Liver (tissue), 9 donors: ENCODE results near the gene RSPRY1. TPM values are rescaled to one million over a fixed set of nuclear protein-coding genes. Genes with fewer than 3 reads are reported as not detected.

ENCODE experiments used
- DNase-seq: peaks from one replicate; pipeline ENCODE4 v3.0.0-alpha.2; 2017; ENCODE audit warnings: low spot score
- H3K27ac ChIP-seq, 2 donors: one replicate each; pipeline ENCODE4 v1.7.0; 2013; ENCODE audit warnings: inconsistent platforms in 2 of 2, low read length in 2 of 2, control low read depth in 1 of 2, low read depth in 1 of 2, mild to moderate bottlenecking in 1 of 2
- H3K27me3 ChIP-seq, 4 donors: one replicate each; pipeline versions ENCODE4 v1.6.1 to v1.7.0; 2013; ENCODE audit warnings: low read length in 3 of 4, inconsistent platforms in 1 of 4, mild to moderate bottlenecking in 1 of 4, moderate library complexity in 1 of 4; ENCODE audit not compliant: control insufficient read depth in 4 of 4, insufficient read depth in 4 of 4
- H3K36me3 ChIP-seq, 4 donors: one replicate each; pipeline versions ENCODE4 v1.6.1 to v1.7.0; 2013; ENCODE audit warnings: low read length in 3 of 4, mild to moderate bottlenecking in 3 of 4, low read depth in 1 of 4, moderate library complexity in 1 of 4; ENCODE audit not compliant: control insufficient read depth in 4 of 4, insufficient read depth in 3 of 4
- H3K4me1 ChIP-seq, 4 donors: one replicate each; pipeline versions ENCODE4 v1.6.1 to v1.7.0; 2013; ENCODE audit warnings: low read length in 3 of 4, mild to moderate bottlenecking in 3 of 4, moderate library complexity in 1 of 4; ENCODE audit not compliant: control insufficient read depth in 4 of 4, insufficient read depth in 4 of 4
- H3K4me3 ChIP-seq, 3 donors: one replicate each; pipeline versions ENCODE4 v1.6.1 to v1.7.0; 2013; ENCODE audit warnings: low read length in 3 of 3, control low read depth in 1 of 3, low read depth in 1 of 3, mild to moderate bottlenecking in 1 of 3
- H3K9ac ChIP-seq, 2 donors: one replicate each; pipeline ENCODE4 v1.7.0; 2013; ENCODE audit warnings: low read length in 2 of 2, mild to moderate bottlenecking in 2 of 2, moderate library complexity in 2 of 2, control low read depth in 1 of 2, low read depth in 1 of 2
- H3K9me3 ChIP-seq, 4 donors: one replicate each; pipeline versions ENCODE4 v1.6.1 to v1.7.0; 2013; ENCODE audit warnings: low read length in 3 of 4; ENCODE audit not compliant: control insufficient read depth in 4 of 4
- EGR1 ChIP-seq, 2 donors: IDR thresholded peaks; 2 replicates each; pipeline ENCODE4 v1.6.1; 2016 to 2018; ENCODE audit warnings: antibody characterized with exemption in 2 of 2, low read depth in 2 of 2
- FOXA1 ChIP-seq: IDR thresholded peaks from 2 replicates; pipeline ENCODE4 v1.6.1; 2016; ENCODE audit warnings: antibody characterized with exemption
- FOXA2 ChIP-seq: IDR thresholded peaks from 2 replicates; pipeline ENCODE4 v1.6.1; 2016; ENCODE audit warnings: antibody characterized with exemption
- GABPA ChIP-seq, 2 donors: IDR thresholded peaks in 1 of 2; conservative IDR thresholded peaks in 1 of 2; 2 replicates each; pipeline ENCODE4 v1.6.1; 2016; ENCODE audit warnings: antibody characterized with exemption in 2 of 2, mild to moderate bottlenecking in 1 of 2, moderate library complexity in 1 of 2
- HNF4A ChIP-seq, 2 donors: conservative IDR thresholded peaks; 2 replicates each; pipeline ENCODE4 v1.6.1; 2016; ENCODE audit warnings: antibody characterized with exemption in 2 of 2, mild to moderate bottlenecking in 2 of 2
- HNF4G ChIP-seq: IDR thresholded peaks from 2 replicates; pipeline ENCODE4 v1.6.1; 2016; ENCODE audit warnings: antibody characterized with exemption
- JUND ChIP-seq, 2 donors: IDR thresholded peaks; 2 replicates each; pipeline ENCODE4 v1.6.1; 2016; ENCODE audit warnings: antibody characterized with exemption in 2 of 2
- NR2F2 ChIP-seq: IDR thresholded peaks from 2 replicates; pipeline ENCODE4 v1.6.1; 2016; ENCODE audit warnings: antibody characterized with exemption
- RAD21 ChIP-seq, 2 donors: IDR thresholded peaks; 2 replicates each; pipeline ENCODE4 v1.6.1; 2016; ENCODE audit warnings: antibody characterized with exemption in 2 of 2, mild to moderate bottlenecking in 2 of 2
- RXRA ChIP-seq, 2 donors: IDR thresholded peaks; 2 replicates each; pipeline ENCODE4 v1.6.1; 2017 to 2018; ENCODE audit warnings: antibody characterized with exemption in 2 of 2, mild to moderate bottlenecking in 1 of 2
- TAF1 ChIP-seq: conservative IDR thresholded peaks from 2 replicates; pipeline ENCODE4 v1.6.1; 2016; ENCODE audit warnings: antibody characterized with exemption, mild to moderate bottlenecking
- YY1 ChIP-seq: IDR thresholded peaks from 2 replicates; pipeline ENCODE4 v1.6.1; 2016; ENCODE audit warnings: antibody characterized with exemption, mild to moderate bottlenecking
- WGBS: extraction: QIAGEN DNeasy Blood & Tissue Kit; methylation state at CpG from one replicate; pipeline ENCODE4 v1.1.7; 2013; 5-methylcytosine and 5-hydroxymethylcytosine counted together
- polyA plus RNA-seq, 2 donors: library from polyadenylated mRNA; stranded (reverse) in 1 of 2; unstranded in 1 of 2; fragments of 200-250 nt in 1 of 2; fragments of >200 nt in 1 of 2; fragmentation: Nextera tagmentation in 1 of 2; extraction: Ambion mirVana in 1 of 2; gene quantifications; one replicate each; pipeline versions ENCODE4 v1.2.1 to v1.2.3, GENCODE V29; 2013 to 2015
- total RNA-seq, 2 donors: library from RNA; depleted of rRNA; stranded (reverse); fragments of >200 nt; gene quantifications; one replicate each; pipeline ENCODE4 v1.2.3, GENCODE V29; 2014
- TF ChIP-seq, protein P1 (sequence below): IDR thresholded peaks from 2 replicates; pipeline ENCODE4 v1.6.1; 2016; ENCODE audit warnings: antibody characterized with exemption, mild to moderate bottlenecking
- TF ChIP-seq, protein P2 (sequence below): IDR thresholded peaks from 2 replicates; pipeline ENCODE4 v1.6.1; 2016; ENCODE audit warnings: antibody characterized with exemption
- TF ChIP-seq, protein P3 (sequence below): fragments of 150-350 bp; IDR thresholded peaks from 2 replicates; pipeline ENCODE4 v1.5.1; 2017; ENCODE audit warnings: improper control_type of control experiment, low read depth, low read length; ENCODE audit not compliant: missing input control
- TF ChIP-seq, protein P4 (sequence below): IDR thresholded peaks from 2 replicates; pipeline ENCODE4 v1.6.1; 2016; ENCODE audit warnings: antibody characterized with exemption
- TF ChIP-seq, protein P5 (sequence below): IDR thresholded peaks from 2 replicates; pipeline ENCODE4 v1.6.1; 2016; ENCODE audit warnings: antibody characterized with exemption
- donor health status: healthy.
- donor health status: healthy.
- donor health status: healthy.
- donor health status: healthy.
- donor health status: healthy.

Gene RSPRY1
- total and polyA plus RNA-seq, 4 donors = 10.9 to 27.6 (median 20.2) TPM

DNA sequence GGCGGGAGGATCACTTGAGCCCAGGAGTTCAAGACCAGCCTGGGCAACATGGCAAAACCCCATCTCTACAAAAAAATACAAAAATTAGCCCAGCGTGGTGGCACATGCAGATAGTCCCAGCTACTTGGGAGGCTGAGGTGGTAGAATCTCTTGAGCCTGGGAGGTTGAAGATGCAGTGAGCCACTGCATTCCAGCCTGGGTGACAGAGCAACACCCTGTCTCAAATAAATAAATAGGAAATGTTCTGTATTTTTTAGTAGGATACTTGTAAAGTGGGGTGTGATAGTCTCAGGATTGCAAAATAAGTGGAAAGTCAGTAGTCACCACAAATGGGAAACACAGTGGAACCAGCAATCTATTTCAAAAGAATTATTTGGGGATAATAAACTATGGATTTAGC lies 4.0 kb downstream of the RSPRY1 start:
- Histone ChIP-seq H3K4me1 (peaks cover 9 to 38% (median 14%) of the 10 kb centered on the region in 4 donors), H3K27ac (no peak overlapping the region)
- over 99% methylated on average over 2 of the region's 2 CpGs for WGBS

DNA sequence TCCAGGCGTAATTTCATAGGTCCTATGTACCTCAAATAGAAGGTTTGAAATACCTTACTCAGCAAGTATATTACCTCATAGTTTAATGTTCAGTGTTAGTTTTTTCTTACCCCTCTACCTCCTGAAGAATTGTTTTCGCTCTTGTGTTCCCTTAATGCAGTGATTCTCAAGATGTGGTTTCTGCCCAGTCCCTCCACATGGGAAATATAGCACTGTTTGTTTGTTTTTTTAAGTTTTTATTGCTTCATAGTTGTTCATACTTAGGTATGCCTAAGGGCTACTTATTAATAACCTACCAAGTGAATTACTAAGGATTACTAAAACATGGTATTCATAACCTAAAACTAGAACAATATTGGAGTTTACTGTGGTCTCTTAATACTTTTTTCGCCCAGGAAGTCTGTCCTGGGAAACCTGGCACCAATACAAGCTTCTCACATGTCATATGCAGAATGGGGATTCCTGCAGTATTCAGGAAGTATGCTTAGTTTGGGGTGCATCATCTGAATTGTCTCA lies 5.0 kb downstream of the RSPRY1 start:
- H3K36me3 ChIP-seq = no peaks in the 10 kb centered on the region
- H3K9me3 ChIP-seq = no peaks in the 10 kb centered on the region
- no peak overlapping the region for H3K9ac ChIP-seq
- H3K4me3 ChIP-seq = no peak overlapping the region
- WGBS = 68% methylated on average over 3 of the region's 3 CpGs
- H3K4me1 ChIP-seq = peaks cover 11 to 37% (median 12%) of the 10 kb centered on the region in 4 donors
- H3K27ac ChIP-seq = no peak overlapping the region
- TF ChIP-seq TAF1 = no peak
- no peak for TF ChIP-seq YY1
- no peak for TF ChIP-seq JUND (IDR thresholded peaks at IDR 0.05)
- no peak for TF ChIP-seq RXRA (IDR thresholded peaks at IDR 0.05)
- no peak for TF ChIP-seq EGR1 (IDR thresholded peaks at IDR 0.05; ENCODE audit: low read depth in 2 of 2)
- TF ChIP-seq GABPA (IDR thresholded peaks at IDR 0.05 in 1 of 2, conservative IDR thresholded peaks at IDR 0.05 in 1 of 2) = no peak
- TF ChIP-seq, protein P1, sequence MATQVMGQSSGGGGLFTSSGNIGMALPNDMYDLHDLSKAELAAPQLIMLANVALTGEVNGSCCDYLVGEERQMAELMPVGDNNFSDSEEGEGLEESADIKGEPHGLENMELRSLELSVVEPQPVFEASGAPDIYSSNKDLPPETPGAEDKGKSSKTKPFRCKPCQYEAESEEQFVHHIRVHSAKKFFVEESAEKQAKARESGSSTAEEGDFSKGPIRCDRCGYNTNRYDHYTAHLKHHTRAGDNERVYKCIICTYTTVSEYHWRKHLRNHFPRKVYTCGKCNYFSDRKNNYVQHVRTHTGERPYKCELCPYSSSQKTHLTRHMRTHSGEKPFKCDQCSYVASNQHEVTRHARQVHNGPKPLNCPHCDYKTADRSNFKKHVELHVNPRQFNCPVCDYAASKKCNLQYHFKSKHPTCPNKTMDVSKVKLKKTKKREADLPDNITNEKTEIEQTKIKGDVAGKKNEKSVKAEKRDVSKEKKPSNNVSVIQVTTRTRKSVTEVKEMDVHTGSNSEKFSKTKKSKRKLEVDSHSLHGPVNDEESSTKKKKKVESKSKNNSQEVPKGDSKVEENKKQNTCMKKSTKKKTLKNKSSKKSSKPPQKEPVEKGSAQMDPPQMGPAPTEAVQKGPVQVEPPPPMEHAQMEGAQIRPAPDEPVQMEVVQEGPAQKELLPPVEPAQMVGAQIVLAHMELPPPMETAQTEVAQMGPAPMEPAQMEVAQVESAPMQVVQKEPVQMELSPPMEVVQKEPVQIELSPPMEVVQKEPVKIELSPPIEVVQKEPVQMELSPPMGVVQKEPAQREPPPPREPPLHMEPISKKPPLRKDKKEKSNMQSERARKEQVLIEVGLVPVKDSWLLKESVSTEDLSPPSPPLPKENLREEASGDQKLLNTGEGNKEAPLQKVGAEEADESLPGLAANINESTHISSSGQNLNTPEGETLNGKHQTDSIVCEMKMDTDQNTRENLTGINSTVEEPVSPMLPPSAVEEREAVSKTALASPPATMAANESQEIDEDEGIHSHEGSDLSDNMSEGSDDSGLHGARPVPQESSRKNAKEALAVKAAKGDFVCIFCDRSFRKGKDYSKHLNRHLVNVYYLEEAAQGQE = no peak
- TF ChIP-seq HNF4G = no peak
- TF ChIP-seq, protein P2, sequence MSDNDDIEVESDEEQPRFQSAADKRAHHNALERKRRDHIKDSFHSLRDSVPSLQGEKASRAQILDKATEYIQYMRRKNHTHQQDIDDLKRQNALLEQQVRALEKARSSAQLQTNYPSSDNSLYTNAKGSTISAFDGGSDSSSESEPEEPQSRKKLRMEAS = no peak
- TF ChIP-seq HNF4A (conservative IDR thresholded peaks at IDR 0.05) = no peak
- DNase-seq = no peak
- H3K27me3 ChIP-seq = no peaks in the 10 kb centered on the region

More for the DNA sequence above, 4.0 kb downstream of the RSPRY1 start:
- H3K27me3 ChIP-seq = no peaks in the 10 kb centered on the region
- no peaks in the 10 kb centered on the region for H3K9me3 ChIP-seq
- H3K36me3 ChIP-seq = no peaks in the 10 kb centered on the region
- TF ChIP-seq, protein P2 = no peak
- TF ChIP-seq FOXA2 (no peak), GABPA (IDR thresholded peaks at IDR 0.05 in 1 of 2, conservative IDR thresholded peaks at IDR 0.05 in 1 of 2) (no peak)
- H3K4me3 ChIP-seq = no peak overlapping the region
- H3K9ac ChIP-seq = no peak overlapping the region
- DNase-seq = no peak

DNA sequence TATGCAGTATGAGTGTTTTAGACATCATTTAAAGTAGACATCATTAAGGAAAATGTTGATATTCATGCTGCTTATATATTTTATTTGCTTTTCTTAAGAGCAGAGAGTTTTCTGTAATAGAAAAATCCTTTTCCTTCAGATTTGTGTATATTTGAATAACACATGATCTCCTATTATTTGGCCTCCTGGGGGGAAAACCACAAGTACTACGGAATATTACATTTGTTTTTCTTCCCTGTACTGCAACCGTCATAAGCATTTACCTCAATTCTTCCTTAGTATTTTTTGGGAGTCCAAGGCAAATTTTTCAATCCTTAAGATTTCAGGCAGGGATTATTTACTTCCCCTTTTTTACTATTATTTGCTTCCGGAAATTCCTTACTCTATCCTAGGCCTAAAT lies 6.0 kb downstream of the RSPRY1 start:
- H3K9me3 ChIP-seq = no peaks in the 10 kb centered on the region
- H3K4me1 ChIP-seq = peaks cover 13 to 38% (median 15%) of the 10 kb centered on the region in 4 donors
- no peak overlapping the region for H3K9ac ChIP-seq
- no peak overlapping the region for H3K27ac ChIP-seq
- H3K4me3 ChIP-seq = no peak overlapping the region
- WGBS = 94% methylated on average over 3 of the region's 3 CpGs
- H3K27me3 ChIP-seq = no peaks in the 10 kb centered on the region
- no peak for DNase-seq
- no peaks in the 10 kb centered on the region for H3K36me3 ChIP-seq
- TF ChIP-seq RAD21 (IDR thresholded peaks at IDR 0.05) (no peak), HNF4A (conservative IDR thresholded peaks at IDR 0.05) (no peak), YY1 (no peak), EGR1 (IDR thresholded peaks at IDR 0.05; ENCODE audit: low read depth in 2 of 2) (no peak), FOXA1 (no peak), NR2F2 (no peak), HNF4G (no peak), JUND (IDR thresholded peaks at IDR 0.05) (no peak), RXRA (IDR thresholded peaks at IDR 0.05) (no peak), TAF1 (no peak)
- TF ChIP-seq, protein P3, sequence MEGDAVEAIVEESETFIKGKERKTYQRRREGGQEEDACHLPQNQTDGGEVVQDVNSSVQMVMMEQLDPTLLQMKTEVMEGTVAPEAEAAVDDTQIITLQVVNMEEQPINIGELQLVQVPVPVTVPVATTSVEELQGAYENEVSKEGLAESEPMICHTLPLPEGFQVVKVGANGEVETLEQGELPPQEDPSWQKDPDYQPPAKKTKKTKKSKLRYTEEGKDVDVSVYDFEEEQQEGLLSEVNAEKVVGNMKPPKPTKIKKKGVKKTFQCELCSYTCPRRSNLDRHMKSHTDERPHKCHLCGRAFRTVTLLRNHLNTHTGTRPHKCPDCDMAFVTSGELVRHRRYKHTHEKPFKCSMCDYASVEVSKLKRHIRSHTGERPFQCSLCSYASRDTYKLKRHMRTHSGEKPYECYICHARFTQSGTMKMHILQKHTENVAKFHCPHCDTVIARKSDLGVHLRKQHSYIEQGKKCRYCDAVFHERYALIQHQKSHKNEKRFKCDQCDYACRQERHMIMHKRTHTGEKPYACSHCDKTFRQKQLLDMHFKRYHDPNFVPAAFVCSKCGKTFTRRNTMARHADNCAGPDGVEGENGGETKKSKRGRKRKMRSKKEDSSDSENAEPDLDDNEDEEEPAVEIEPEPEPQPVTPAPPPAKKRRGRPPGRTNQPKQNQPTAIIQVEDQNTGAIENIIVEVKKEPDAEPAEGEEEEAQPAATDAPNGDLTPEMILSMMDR = no peak
- TF ChIP-seq, protein P4, sequence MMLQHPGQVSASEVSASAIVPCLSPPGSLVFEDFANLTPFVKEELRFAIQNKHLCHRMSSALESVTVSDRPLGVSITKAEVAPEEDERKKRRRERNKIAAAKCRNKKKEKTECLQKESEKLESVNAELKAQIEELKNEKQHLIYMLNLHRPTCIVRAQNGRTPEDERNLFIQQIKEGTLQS = no peak
- TF ChIP-seq, protein P2 = no peak
- TF ChIP-seq, protein P5, sequence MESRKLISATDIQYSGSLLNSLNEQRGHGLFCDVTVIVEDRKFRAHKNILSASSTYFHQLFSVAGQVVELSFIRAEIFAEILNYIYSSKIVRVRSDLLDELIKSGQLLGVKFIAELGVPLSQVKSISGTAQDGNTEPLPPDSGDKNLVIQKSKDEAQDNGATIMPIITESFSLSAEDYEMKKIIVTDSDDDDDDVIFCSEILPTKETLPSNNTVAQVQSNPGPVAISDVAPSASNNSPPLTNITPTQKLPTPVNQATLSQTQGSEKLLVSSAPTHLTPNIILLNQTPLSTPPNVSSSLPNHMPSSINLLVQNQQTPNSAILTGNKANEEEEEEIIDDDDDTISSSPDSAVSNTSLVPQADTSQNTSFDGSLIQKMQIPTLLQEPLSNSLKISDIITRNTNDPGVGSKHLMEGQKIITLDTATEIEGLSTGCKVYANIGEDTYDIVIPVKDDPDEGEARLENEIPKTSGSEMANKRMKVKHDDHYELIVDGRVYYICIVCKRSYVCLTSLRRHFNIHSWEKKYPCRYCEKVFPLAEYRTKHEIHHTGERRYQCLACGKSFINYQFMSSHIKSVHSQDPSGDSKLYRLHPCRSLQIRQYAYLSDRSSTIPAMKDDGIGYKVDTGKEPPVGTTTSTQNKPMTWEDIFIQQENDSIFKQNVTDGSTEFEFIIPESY = no peak
